Transverse colon (tissue), 4 donors: ENCODE results near the gene LMF1. TPM values are rescaled to one million over a fixed set of nuclear protein-coding genes. Genes with fewer than 3 reads are reported as not detected.

Experiments used
- DNase-seq: peaks from one replicate; pipeline ENCODE4 v3.0.0-alpha.2; 2019
- H3K27ac ChIP-seq, 4 donors: fragments of 200-600 bp; sonication (generic); 2 replicates each; pipeline ENCODE4 v1.5.1; 2016 to 2018; ENCODE audit warnings: inconsistent platforms in 4 of 4
- H3K27me3 ChIP-seq: fragments of 200-600 bp; sonication (generic); 2 replicates; pipeline ENCODE4 v1.5.1; 2017; ENCODE audit warnings: inconsistent platforms
- H3K36me3 ChIP-seq, 4 donors: fragments of 200-600 bp; sonication (generic); 2 replicates each; pipeline ENCODE4 v1.5.1; 2017 to 2019; ENCODE audit warnings: inconsistent platforms in 4 of 4
- H3K4me1 ChIP-seq, 4 donors: fragments of 200-600 bp; sonication (generic); 2 replicates each; pipeline ENCODE4 v1.5.1; 2017 to 2020; ENCODE audit warnings: inconsistent platforms in 4 of 4
- H3K4me3 ChIP-seq, 4 donors: fragments of 200-600 bp; sonication (generic); 1 replicate in 1 of 4; 2 replicates in 3 of 4; pipeline versions ENCODE4 v1.5.1 to v1.6.1; 2017 to 2019; ENCODE audit warnings: inconsistent platforms in 4 of 4
- H3K9me3 ChIP-seq, 2 donors: fragments of 200-600 bp; sonication (generic); 2 replicates each; pipeline ENCODE4 v1.5.1; 2017 to 2019; ENCODE audit warnings: inconsistent platforms in 2 of 2
- CTCF ChIP-seq, 5 experiments: fragments of 200-600 bp in 3 of 5; fragments of 450-650 bp in 2 of 5; sonication (generic) in 3 of 5; IDR thresholded peaks; 1 replicate in 2 of 5; 2 replicates in 3 of 5; pipeline ENCODE4 v1.5.1; 2016 to 2017; ENCODE audit warnings: antibody characterized with exemption in 5 of 5, inconsistent platforms in 3 of 5, mild to moderate bottlenecking in 2 of 5, moderate library complexity in 1 of 5
- EP300 ChIP-seq: sonication (generic); formaldehyde crosslinking; IDR thresholded peaks from one replicate; pipeline ENCODE4 v1.6.1; 2017; ENCODE audit warnings: antibody characterized with exemption, low read depth
- POLR2A ChIP-seq: fragments of 450-650 bp; IDR thresholded peaks from one replicate; pipeline ENCODE4 v1.6.1; 2016; ENCODE audit warnings: antibody characterized with exemption, mild to moderate bottlenecking, moderate library complexity
- POLR2AphosphoS5 ChIP-seq, 3 donors: sonication (generic); formaldehyde crosslinking; IDR thresholded peaks; one replicate each; pipeline ENCODE4 v1.6.1; 2016; ENCODE audit warnings: antibody characterized with exemption in 3 of 3
- WGBS, 2 donors: methylation state at CpG; one replicate each; pipeline ENCODE4 v1.1.5; 2018; ENCODE audit warnings: low coverage in 1 of 2; 5-methylcytosine and 5-hydroxymethylcytosine counted together
- in situ Hi-C, 4 donors: fragments of 200-750 bp; cut with MboI; loops; one replicate each; pipeline versions ENCODE4 v1.15.0 to v1.15.1; 2017; ENCODE audit warnings: low sequenced_read_pairs in 3 of 4, low pct_ligation_motif_present in 1 of 4, low pct_unique_long_range_greater_than_20kb in 1 of 4
- intact Hi-C: fragments of 100-400 bp; cut with DNase I; formaldehyde crosslinking; loops from one replicate; pipeline ENCODE4 v1.15.1; 2023; ENCODE audit warnings: low total_unique reads
- total RNA-seq, 4 donors: library from RNA; depleted of rRNA; stranded (reverse); fragments of >200 nt; gene quantifications; one replicate each; pipeline ENCODE4 v1.1.0, GENCODE V29; 2016

LMF1 gene
- 10 to 100 TPM; 15.9 to 34.8 (median 19.6) TPM for total RNA-seq

GRCh38 chr16:970766-971581 is at the start of gene LMF1:
Gene LMF1, minus strand, starts transcription at chr16:970984. Its CDS starts 4 bp downstream, at chr16:970980.
- H3K27ac ChIP-seq = peak within 1 kb of the TSS; percentile 81 to 87 (median 86)
- H3K4me3 ChIP-seq = peak within 1 kb of the TSS; percentile 40 to 79 (median 68)
- peak; percentile 97 for DNase-seq
- no peaks in the 10 kb centered on the region for H3K9me3 ChIP-seq
- in situ Hi-C loops (no loop called here), intact Hi-C loops (no loop called here)
- peaks cover 11 to 15% (median 13%) of the 10 kb centered on the region in 4 donors for H3K4me1 ChIP-seq
- no peak for TF ChIP-seq EP300
- peak; percentile 76 for TF ChIP-seq POLR2A
- TF ChIP-seq POLR2AphosphoS5 (IDR thresholded peaks at IDR 0.05) = peak; percentile 62 to 66 (median 63)
- H3K27me3 ChIP-seq = peaks cover 10% of the 10 kb centered on the region
- WGBS, 2 donors = 18% methylated on average over 25 of the region's 71 CpGs; no CpG with 5 or more reads in 1 of the 2 donors
- no peaks in the 10 kb centered on the region for H3K36me3 ChIP-seq

- intact Hi-C loops = no loop called here
- Histone ChIP-seq H3K4me1 (no peaks in the 10 kb centered on the region), H3K36me3 (no peaks in the 10 kb centered on the region), H3K27ac (no peak overlapping the region), H3K27me3 (peaks cover 53% of the 10 kb centered on the region), H3K9me3 (no peaks in the 10 kb centered on the region), H3K4me3 (no peak overlapping the region)
- in situ Hi-C loops = no loop called here
- no peak for TF ChIP-seq POLR2A
- TF ChIP-seq EP300 = no peak
- TF ChIP-seq POLR2AphosphoS5 (IDR thresholded peaks at IDR 0.05) = no peak
- TF ChIP-seq CTCF (IDR thresholded peaks at IDR 0.05) = no peak
- 56% methylated on average over 7 of the region's 11 CpGs; no CpG with 5 or more reads in 1 of the 2 donors for WGBS, 2 donors
- DNase-seq = no peak
Measured at GRCh38 chr16:1020091-1020399, 49.3 kb upstream of the LMF1 start.

GRCh38 chr16:1019231-1020090 is 48.7 kb upstream of the LMF1 start:
- in situ Hi-C loops = no loop called here
- peaks cover 50% of the 10 kb centered on the region for H3K27me3 ChIP-seq
- H3K9me3 ChIP-seq = no peaks in the 10 kb centered on the region
- WGBS, 2 donors = 42 to 66% methylated on average over 8 to 66 of the region's 66 CpGs
- no peak for DNase-seq
- TF ChIP-seq POLR2AphosphoS5 (IDR thresholded peaks at IDR 0.05) (no peak), EP300 (no peak), POLR2A (no peak), CTCF (IDR thresholded peaks at IDR 0.05) (no peak)
- H3K4me3 ChIP-seq = peak overlapping the region in 1 of 4 donors; percentile 10
- intact Hi-C loops = no loop called here
- H3K36me3 ChIP-seq = no peaks in the 10 kb centered on the region
- peak overlapping the region in 2 of 4 donors; percentile 25 to 55 for H3K27ac ChIP-seq
- H3K4me1 ChIP-seq = no peaks in the 10 kb centered on the region

GRCh38 chr16:1018447-1019198 is 47.8 kb upstream of the LMF1 start:
- TF ChIP-seq EP300 (no peak), POLR2A (no peak), CTCF (IDR thresholded peaks at IDR 0.05) (no peak), POLR2AphosphoS5 (IDR thresholded peaks at IDR 0.05) (no peak)
- Histone ChIP-seq H3K9me3 (no peaks in the 10 kb centered on the region), H3K36me3 (no peaks in the 10 kb centered on the region), H3K4me3 (no peak overlapping the region), H3K27ac (peak overlapping the region in 1 of 4 donors; percentile 25), H3K27me3 (peaks cover 46% of the 10 kb centered on the region), H3K4me1 (no peaks in the 10 kb centered on the region)
- DNase-seq = no peak
- intact Hi-C loops (no loop called here), in situ Hi-C loops (no loop called here)
- 68 to 72% methylated on average over 7 to 15 of the region's 15 CpGs for WGBS, 2 donors
